HG03460 (cell line): Measurements from ENCODE around the gene CKAP2L.

ENCODE experiments used
- ATAC-seq: cut with Tn5 transposase; IDR thresholded peaks from one replicate; pipeline ENCODE4 v1.9.1; 2021; ENCODE audit not compliant: unreplicated experiment

CKAP2L gene

GRCh38 chr2:112762276-112762675, 2.1 kb downstream of the CKAP2L start:
- ATAC-seq = no peak

- no peak for ATAC-seq
Observed at GRCh38 chr2:112760149-112760548, 4.3 kb downstream of the CKAP2L start.

GRCh38 chr2:112758711-112759110, 5.7 kb downstream of the CKAP2L start:
- ATAC-seq = no peak

GRCh38 chr2:112757265-112757664, 7.1 kb downstream of the CKAP2L start:
- ATAC-seq = no peak

- ATAC-seq = no peak
Observed at GRCh38 chr2:112756207-112756606, 8.2 kb downstream of the CKAP2L start.

- no peak for ATAC-seq
Observed at GRCh38 chr2:112755444-112755843, 9.0 kb downstream of the CKAP2L start.

- no peak for ATAC-seq
Observed at GRCh38 chr2:112754564-112754963, 9.8 kb downstream of the CKAP2L start.

- no peak for ATAC-seq
Observed at GRCh38 chr2:112752667-112753066, 11.7 kb downstream of the CKAP2L start.

GRCh38 chr2:112751451-112752197, 12.8 kb downstream of the CKAP2L start:
- ATAC-seq = no peak

- no peak for ATAC-seq
Observed at GRCh38 chr2:112750560-112750843, 13.9 kb downstream of the CKAP2L start.

- peak; percentile 76 for ATAC-seq
Observed at GRCh38 chr2:112749755-112750559, 14.5 kb downstream of the CKAP2L start.

- no peak for ATAC-seq
Observed at GRCh38 chr2:112740527-112740926, 23.9 kb downstream of the CKAP2L start.

GRCh38 chr2:112737542-112738232, 26.7 kb downstream of the CKAP2L start:
- ATAC-seq = no peak

- ATAC-seq = no peak
Observed at GRCh38 chr2:112733871-112734270, 30.5 kb downstream of the CKAP2L start.

GRCh38 chr2:112733456-112733855, 31.0 kb downstream of the CKAP2L start:
- ATAC-seq = no peak

GRCh38 chr2:112731479-112731878, 32.9 kb downstream of the CKAP2L start:
- no peak for ATAC-seq

- ATAC-seq = no peak
Observed at GRCh38 chr2:112730791-112731190, 33.6 kb downstream of the CKAP2L start.

- no peak for ATAC-seq
Observed at GRCh38 chr2:112730216-112730615, 34.2 kb downstream of the CKAP2L start.

GRCh38 chr2:112728378-112729175, 35.8 kb downstream of the CKAP2L start:
- ATAC-seq = no peak

GRCh38 chr2:112728029-112728362, 36.4 kb downstream of the CKAP2L start:
- no peak for ATAC-seq
